ENCODE measurements around the gene AP1M1. TPM values are rescaled to one million over a fixed set of nuclear protein-coding genes. Genes with fewer than 3 reads are reported as not detected.

AP1M1 gene
- total RNA-seq, 3 donors from 2014 or later: 43.3 to 123 (median 75.7) TPM

DNA sequence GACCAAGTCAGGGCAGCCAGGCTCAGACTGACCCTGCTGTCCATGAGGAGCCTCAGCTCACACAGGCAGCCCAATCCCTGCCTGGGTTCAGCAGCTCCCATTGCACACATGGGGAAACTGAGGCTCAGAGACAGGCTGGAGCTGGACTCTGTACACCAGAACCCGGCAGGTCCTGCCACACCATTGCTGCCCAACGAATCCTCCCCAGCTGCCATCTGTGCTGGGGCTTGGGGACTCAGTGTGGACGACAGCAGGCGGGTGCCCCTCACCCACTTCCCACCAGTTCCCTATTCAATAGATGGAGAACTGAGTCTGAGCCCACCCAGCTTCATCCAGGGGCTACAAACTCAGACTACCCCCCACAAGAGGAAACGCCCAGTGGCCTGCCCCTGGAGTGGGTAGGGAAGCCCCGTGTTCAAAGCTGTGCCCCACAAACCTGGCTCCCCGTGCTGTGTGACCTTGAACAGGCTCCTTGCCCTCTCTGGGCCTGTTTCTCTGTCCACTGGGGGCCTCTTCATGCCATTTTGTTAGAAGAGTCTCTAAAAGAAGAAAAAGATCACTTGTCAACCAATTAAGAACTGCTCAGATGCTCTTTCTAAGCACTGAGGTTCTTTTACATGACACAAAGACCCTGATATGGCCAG is 50.8 kb downstream of the AP1M1 start:
- H3K27ac ChIP-seq: no peak overlapping the region
- no peak overlapping the region for H3K4me3 ChIP-seq
- intact Hi-C loops (cut with DNase I; ENCODE audit: low total_unique reads): loop anchor here (5.0 kb wide), 1 partner anchor 134 kb away; no protein-coding TSS in a partner anchor
- H3K4me1 ChIP-seq: no peaks in the 10 kb centered on the region
- DNase-seq (ENCODE audit: low spot score in 2 of 2): no peak
- H3K9me3 ChIP-seq: no peaks in the 10 kb centered on the region
- H3K36me3 ChIP-seq: no peaks in the 10 kb centered on the region
- no peaks in the 10 kb centered on the region for H3K27me3 ChIP-seq
- TF ChIP-seq POLR2A (IDR thresholded peaks at IDR 0.05): no peak
- TF ChIP-seq POLR2AphosphoS5 (IDR thresholded peaks at IDR 0.05): no peak
- no peak for TF ChIP-seq CTCF (IDR thresholded peaks at IDR 0.05)

- DNase-seq (ENCODE audit: low spot score in 2 of 2): no peak
- Histone ChIP-seq H3K27me3 (no peaks in the 10 kb centered on the region), H3K9me3 (no peaks in the 10 kb centered on the region), H3K36me3 (no peaks in the 10 kb centered on the region), H3K27ac (no peak overlapping the region), H3K4me3 (no peak overlapping the region), H3K4me1 (no peaks in the 10 kb centered on the region)
- intact Hi-C loops (cut with DNase I; ENCODE audit: low total_unique reads): loop anchor here (5.0 kb wide), 1 partner anchor 132 kb away; no protein-coding TSS in a partner anchor
- TF ChIP-seq POLR2A (IDR thresholded peaks at IDR 0.05) (no peak), POLR2AphosphoS5 (IDR thresholded peaks at IDR 0.05) (no peak), CTCF (IDR thresholded peaks at IDR 0.05) (no peak)
These were observed 52.2 kb downstream of the AP1M1 start for GRCh38 chr19:16249826-16250404.

- no peaks in the 10 kb centered on the region for H3K4me1 ChIP-seq
- H3K27me3 ChIP-seq: no peaks in the 10 kb centered on the region
- H3K36me3 ChIP-seq: no peaks in the 10 kb centered on the region
- TF ChIP-seq POLR2AphosphoS5 (IDR thresholded peaks at IDR 0.05): no peak
- no peak for TF ChIP-seq POLR2A (IDR thresholded peaks at IDR 0.05)
- no peak for TF ChIP-seq CTCF (IDR thresholded peaks at IDR 0.05)
- intact Hi-C loops (cut with DNase I; ENCODE audit: low total_unique reads): no loop called here
- DNase-seq (ENCODE audit: low spot score in 2 of 2): no peak
- H3K9me3 ChIP-seq: no peaks in the 10 kb centered on the region
- H3K4me3 ChIP-seq: no peak overlapping the region
- no peak overlapping the region for H3K27ac ChIP-seq
These were observed 54.9 kb downstream of the AP1M1 start for GRCh38 chr19:16252459-16253205.

DNA sequence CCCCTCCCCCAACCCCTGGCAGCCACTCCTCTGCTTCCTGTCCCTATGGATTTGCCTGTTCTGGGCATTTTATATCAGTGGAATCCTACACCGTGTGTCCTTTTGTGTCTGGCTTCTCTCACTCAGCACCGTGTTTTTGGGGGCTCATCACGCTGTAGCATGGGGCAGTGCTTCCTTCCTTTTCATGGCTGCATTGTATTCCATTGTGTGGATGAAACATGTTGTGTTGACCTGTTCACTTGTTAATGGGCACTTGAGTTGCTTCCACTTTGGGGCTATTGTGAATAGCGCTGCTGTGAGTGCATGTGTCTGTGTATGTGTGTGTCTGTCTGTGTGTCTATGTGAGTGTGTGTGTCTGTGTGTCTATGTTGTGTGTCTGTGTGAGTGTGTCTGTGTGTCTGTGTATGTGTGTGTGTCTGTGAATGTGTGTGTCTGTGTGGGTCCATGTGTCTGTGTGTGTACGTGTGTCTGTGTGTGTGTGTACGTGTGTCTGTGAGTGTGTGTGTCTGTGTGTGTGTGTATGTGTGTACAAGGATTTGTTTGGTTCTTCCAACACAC is 57.2 kb downstream of the AP1M1 start:
- peak overlapping the region in 1 of 2 donors; percentile 32 for H3K27ac ChIP-seq
- DNase-seq (ENCODE audit: low spot score in 2 of 2): no peak
- H3K4me3 ChIP-seq: no peak overlapping the region
- intact Hi-C loops (cut with DNase I; ENCODE audit: low total_unique reads): no loop called here
- no peaks in the 10 kb centered on the region for H3K36me3 ChIP-seq
- no peaks in the 10 kb centered on the region for H3K4me1 ChIP-seq
- H3K27me3 ChIP-seq: no peaks in the 10 kb centered on the region
- no peak for TF ChIP-seq POLR2A (IDR thresholded peaks at IDR 0.05)
- no peak for TF ChIP-seq CTCF (IDR thresholded peaks at IDR 0.05)
- no peak for TF ChIP-seq POLR2AphosphoS5 (IDR thresholded peaks at IDR 0.05)
- H3K9me3 ChIP-seq: no peaks in the 10 kb centered on the region
